Nephron progenitor cell (in vitro differentiated cells): ENCODE measurements around the gene OR9A4.

ENCODE experiments used
- DNase-seq: peaks from one replicate; pipeline ENCODE4 v3.0.0; 2021
- H3K27ac Mint-ChIP-seq: 2 replicates; pipeline ENCODE4 v1.8.0; 2021; ENCODE audit warnings: mild to moderate bottlenecking, moderate library complexity, mixed read lengths
- H3K27me3 Mint-ChIP-seq: 2 replicates; pipeline ENCODE4 v1.8.0; 2021; ENCODE audit warnings: mild to moderate bottlenecking, low read depth, mixed read lengths; ENCODE audit not compliant: poor library complexity
- H3K36me3 Mint-ChIP-seq: 2 replicates; pipeline ENCODE4 v1.8.0; 2021; ENCODE audit warnings: low read depth, mixed read lengths
- H3K4me1 Mint-ChIP-seq: 2 replicates; pipeline ENCODE4 v1.8.0; 2021; ENCODE audit warnings: mixed read lengths
- H3K4me3 Mint-ChIP-seq: 2 replicates; pipeline ENCODE4 v1.8.0; 2021; ENCODE audit warnings: mild to moderate bottlenecking, moderate library complexity, mixed read lengths
- H3K9me3 Mint-ChIP-seq: 2 replicates; pipeline ENCODE4 v1.8.0; 2021; ENCODE audit warnings: mild to moderate bottlenecking, moderate library complexity, mixed read lengths
- TF ChIP-seq, protein P1 (sequence below): fragments of 200-600 bp; sonication (generic); IDR thresholded peaks from 2 replicates; pipeline ENCODE4 v1.5.0; 2021; ENCODE audit warnings: antibody characterized with exemption

The OR9A4 gene

DNA sequence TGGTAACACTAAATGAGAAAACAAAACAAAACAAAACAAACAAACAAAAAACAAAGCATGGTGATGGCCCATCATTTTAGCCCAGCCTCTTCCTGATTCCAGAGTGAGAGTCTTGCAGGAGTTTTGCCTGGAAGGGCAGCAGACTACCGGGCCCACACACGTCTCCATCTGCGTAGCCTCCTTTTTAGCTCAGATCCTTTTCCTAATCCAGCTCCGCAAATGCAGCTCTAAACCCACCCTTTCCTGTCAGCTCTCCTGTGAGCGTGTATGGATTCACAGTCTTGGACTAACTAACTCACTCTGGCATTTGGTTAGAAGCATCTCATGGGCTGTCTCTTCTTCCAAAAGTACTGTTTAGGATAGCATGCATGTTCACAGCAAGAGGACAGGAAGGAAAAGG is 14.0 kb downstream of the OR9A4 start:
- Mint-ChIP-seq H3K27me3 (peaks cover 9% of the 10 kb centered on the region), H3K27ac (no peak overlapping the region), H3K4me1 (no peaks in the 10 kb centered on the region), H3K9me3 (peaks cover 7% of the 10 kb centered on the region), H3K4me3 (no peak overlapping the region), H3K36me3 (no peaks in the 10 kb centered on the region)
- TF ChIP-seq, protein P1, sequence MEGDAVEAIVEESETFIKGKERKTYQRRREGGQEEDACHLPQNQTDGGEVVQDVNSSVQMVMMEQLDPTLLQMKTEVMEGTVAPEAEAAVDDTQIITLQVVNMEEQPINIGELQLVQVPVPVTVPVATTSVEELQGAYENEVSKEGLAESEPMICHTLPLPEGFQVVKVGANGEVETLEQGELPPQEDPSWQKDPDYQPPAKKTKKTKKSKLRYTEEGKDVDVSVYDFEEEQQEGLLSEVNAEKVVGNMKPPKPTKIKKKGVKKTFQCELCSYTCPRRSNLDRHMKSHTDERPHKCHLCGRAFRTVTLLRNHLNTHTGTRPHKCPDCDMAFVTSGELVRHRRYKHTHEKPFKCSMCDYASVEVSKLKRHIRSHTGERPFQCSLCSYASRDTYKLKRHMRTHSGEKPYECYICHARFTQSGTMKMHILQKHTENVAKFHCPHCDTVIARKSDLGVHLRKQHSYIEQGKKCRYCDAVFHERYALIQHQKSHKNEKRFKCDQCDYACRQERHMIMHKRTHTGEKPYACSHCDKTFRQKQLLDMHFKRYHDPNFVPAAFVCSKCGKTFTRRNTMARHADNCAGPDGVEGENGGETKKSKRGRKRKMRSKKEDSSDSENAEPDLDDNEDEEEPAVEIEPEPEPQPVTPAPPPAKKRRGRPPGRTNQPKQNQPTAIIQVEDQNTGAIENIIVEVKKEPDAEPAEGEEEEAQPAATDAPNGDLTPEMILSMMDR, result no peak
- DNase-seq, result no peak

DNA sequence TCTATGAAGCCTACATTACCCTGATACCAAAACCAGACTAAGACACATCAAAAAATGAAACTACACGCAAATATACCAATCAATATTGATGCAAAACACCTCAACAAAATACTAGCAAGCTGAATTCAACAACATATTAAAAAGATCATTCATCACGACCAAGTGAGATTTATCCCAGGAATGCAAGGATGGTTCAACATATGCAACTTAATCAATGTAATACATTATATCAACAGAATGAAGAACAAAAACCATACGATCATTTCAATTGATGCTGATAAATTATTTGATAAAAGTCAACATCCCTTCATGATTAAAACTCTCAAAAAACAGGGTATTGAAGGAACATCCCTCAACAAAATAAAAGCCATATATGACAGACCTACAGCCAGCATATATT is 24.9 kb downstream of the OR9A4 start:
- peaks cover 20% of the 10 kb centered on the region for H3K27me3 Mint-ChIP-seq
- H3K27ac Mint-ChIP-seq, result no peak overlapping the region
- no peak overlapping the region for H3K4me3 Mint-ChIP-seq
- H3K9me3 Mint-ChIP-seq, result peaks cover 23% of the 10 kb centered on the region
- H3K36me3 Mint-ChIP-seq, result no peaks in the 10 kb centered on the region
- no peaks in the 10 kb centered on the region for H3K4me1 Mint-ChIP-seq
- DNase-seq, result no peak
- TF ChIP-seq, protein P1, result no peak

- no peak overlapping the region for H3K4me3 Mint-ChIP-seq
- H3K4me1 Mint-ChIP-seq, result no peaks in the 10 kb centered on the region
- TF ChIP-seq, protein P1, result no peak
- peaks cover 23% of the 10 kb centered on the region for H3K9me3 Mint-ChIP-seq
- H3K27ac Mint-ChIP-seq, result no peak overlapping the region
- H3K36me3 Mint-ChIP-seq, result no peaks in the 10 kb centered on the region
- no peak for DNase-seq
- peaks cover 27% of the 10 kb centered on the region for H3K27me3 Mint-ChIP-seq
Measured at GRCh38 chr7:141943846-141944245, 27.6 kb downstream of the OR9A4 start.

- Mint-ChIP-seq H3K36me3 (no peaks in the 10 kb centered on the region), H3K4me3 (no peak overlapping the region), H3K4me1 (no peaks in the 10 kb centered on the region), H3K27ac (no peak overlapping the region), H3K27me3 (peaks cover 27% of the 10 kb centered on the region), H3K9me3 (peaks cover 17% of the 10 kb centered on the region)
- TF ChIP-seq, protein P1, result no peak
- no peak for DNase-seq
Measured at GRCh38 chr7:141944811-141945210, 28.6 kb downstream of the OR9A4 start.

DNA sequence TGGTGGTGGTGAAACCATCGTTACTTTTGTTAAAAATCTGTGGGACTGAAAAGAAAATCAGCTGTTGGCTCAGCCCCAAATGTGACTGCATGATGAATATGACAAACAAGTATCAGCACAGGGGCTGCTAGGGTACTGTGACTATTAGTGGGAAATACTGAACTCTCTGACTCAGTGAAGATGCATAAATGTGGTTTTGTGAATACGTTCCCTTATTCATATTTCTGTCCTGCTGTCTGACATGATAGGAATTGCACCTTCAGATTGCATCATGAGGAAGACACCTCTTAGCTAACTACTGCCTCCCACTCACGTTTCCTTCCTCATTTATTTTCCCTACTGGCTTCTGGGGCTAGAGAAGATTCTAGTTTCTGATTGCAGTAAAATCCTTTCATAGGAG is 29.2 kb downstream of the OR9A4 start:
- no peaks in the 10 kb centered on the region for H3K4me1 Mint-ChIP-seq
- H3K36me3 Mint-ChIP-seq, result no peaks in the 10 kb centered on the region
- no peak overlapping the region for H3K27ac Mint-ChIP-seq
- peaks cover 12% of the 10 kb centered on the region for H3K9me3 Mint-ChIP-seq
- H3K4me3 Mint-ChIP-seq, result no peak overlapping the region
- TF ChIP-seq, protein P1, result no peak
- DNase-seq, result no peak
- H3K27me3 Mint-ChIP-seq, result peaks cover 27% of the 10 kb centered on the region

GRCh38 chr7:141946796-141947195 is 30.6 kb downstream of the OR9A4 start, which contains the start of gene CLEC5A:
CLEC5A (minus strand) TSS chr7:141946974; CDS start chr7:141946292, 682 bp downstream.
- Mint-ChIP-seq H3K27me3 (peaks cover 25% of the 10 kb centered on the region), H3K9me3 (no peaks in the 10 kb centered on the region), H3K4me1 (no peaks in the 10 kb centered on the region), H3K36me3 (no peaks in the 10 kb centered on the region), H3K4me3 (no peak within 1 kb of the TSS), H3K27ac (no peak within 1 kb of the TSS)
- no peak for DNase-seq
- TF ChIP-seq, protein P1, result no peak
